ENCODE measurements around the gene TSPAN14.
A peak's percentile ranks its signal among the peaks of the same experiment; 100 is the strongest.
"Not testable (repeated sequence)": the region's sequence is repeated elsewhere in the genome, so short reads cannot be mapped to it uniquely, and the experiment has no call there.

The TSPAN14 gene

DNA sequence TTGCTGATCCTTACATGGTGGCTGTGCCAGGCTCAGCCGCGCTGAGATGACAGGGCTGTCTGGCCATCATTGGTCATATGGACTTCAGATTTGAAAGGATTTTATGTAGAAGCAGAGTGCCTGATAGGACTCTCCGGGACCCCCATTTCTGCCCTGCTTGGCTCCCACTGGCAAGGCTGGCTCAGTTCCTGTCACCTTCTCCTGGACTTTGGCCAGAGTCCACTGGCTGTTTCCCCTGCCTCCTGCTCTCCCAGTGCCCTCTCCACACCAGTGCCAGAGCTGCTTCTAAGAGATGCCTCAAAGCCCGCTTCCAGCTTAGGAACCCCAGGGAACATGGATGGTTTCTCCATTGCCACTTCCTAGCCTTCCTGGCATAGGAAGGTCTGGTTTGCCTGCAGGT, 78.5 kb downstream of the TSPAN14 start:
- peaks cover 14% of the 10 kb centered on the region for H3K27me3 Mint-ChIP-seq (ENCODE audit: low read depth, poor library complexity)
- H3K9me3 Mint-ChIP-seq: peaks cover 28% of the 10 kb centered on the region
- TF ChIP-seq, protein P1, sequence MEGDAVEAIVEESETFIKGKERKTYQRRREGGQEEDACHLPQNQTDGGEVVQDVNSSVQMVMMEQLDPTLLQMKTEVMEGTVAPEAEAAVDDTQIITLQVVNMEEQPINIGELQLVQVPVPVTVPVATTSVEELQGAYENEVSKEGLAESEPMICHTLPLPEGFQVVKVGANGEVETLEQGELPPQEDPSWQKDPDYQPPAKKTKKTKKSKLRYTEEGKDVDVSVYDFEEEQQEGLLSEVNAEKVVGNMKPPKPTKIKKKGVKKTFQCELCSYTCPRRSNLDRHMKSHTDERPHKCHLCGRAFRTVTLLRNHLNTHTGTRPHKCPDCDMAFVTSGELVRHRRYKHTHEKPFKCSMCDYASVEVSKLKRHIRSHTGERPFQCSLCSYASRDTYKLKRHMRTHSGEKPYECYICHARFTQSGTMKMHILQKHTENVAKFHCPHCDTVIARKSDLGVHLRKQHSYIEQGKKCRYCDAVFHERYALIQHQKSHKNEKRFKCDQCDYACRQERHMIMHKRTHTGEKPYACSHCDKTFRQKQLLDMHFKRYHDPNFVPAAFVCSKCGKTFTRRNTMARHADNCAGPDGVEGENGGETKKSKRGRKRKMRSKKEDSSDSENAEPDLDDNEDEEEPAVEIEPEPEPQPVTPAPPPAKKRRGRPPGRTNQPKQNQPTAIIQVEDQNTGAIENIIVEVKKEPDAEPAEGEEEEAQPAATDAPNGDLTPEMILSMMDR (IDR thresholded peaks at IDR 0.05): no peak
- no peak overlapping the region for H3K4me3 Mint-ChIP-seq
- DNase-seq: no peak
- H3K4me1 Mint-ChIP-seq: peaks cover 25% of the 10 kb centered on the region
- no peak overlapping the region for H3K27ac Mint-ChIP-seq
- H3K36me3 Mint-ChIP-seq (ENCODE audit: low read depth): peaks cover 24% of the 10 kb centered on the region

DNA sequence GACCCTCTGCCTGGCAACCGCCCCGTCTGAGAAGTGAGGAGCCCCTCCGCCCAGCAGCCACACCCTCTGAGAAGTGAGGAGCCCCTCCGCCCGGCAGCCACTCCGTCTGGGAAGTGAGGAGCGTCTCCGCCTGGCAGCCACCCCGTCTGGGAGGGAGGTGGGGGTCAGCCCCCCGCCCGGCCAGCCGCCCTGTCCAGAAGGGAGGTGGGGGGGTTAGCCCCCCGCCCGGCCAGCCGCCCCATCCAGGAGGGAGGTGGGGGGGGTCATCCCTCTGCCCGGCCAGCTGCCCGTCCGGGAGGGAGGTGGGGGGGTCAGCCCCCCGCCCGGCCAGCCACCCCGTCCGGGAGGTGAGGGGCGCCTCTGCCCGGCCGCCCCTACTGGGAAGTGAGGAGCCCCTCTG, 79.9 kb downstream of the TSPAN14 start:
- not testable (repeated sequence) for H3K27ac Mint-ChIP-seq; DNase-seq; H3K27me3 Mint-ChIP-seq (ENCODE audit: low read depth, poor library complexity); H3K4me3 Mint-ChIP-seq
- Mint-ChIP-seq H3K36me3 (ENCODE audit: low read depth) (peaks cover 24% of the 10 kb centered on the region), H3K9me3 (peaks cover 28% of the 10 kb centered on the region), H3K4me1 (peaks cover 30% of the 10 kb centered on the region)

DNA sequence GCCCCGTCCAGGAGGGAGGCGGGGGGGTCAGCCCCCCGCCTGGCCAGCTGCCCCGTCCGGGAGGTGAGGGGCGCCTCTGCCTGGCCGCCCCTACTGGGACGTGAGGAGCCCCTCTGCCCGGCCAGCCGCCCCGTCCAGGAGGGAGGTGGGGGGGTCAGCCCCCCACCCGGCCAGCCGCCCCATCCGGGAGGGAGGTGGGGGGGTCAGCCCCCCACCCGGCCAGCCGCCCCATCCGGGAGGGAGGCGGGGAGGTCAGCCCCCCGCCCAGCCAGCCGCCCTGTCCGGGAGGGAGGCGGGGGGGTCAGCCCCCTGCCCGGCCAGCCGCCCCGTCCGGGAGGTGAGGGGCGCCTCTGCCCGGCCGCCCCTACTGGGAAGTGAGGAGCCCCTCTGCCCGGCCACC, 80.5 kb downstream of the TSPAN14 start:
- not testable (repeated sequence) for H3K4me3 Mint-ChIP-seq; H3K27ac Mint-ChIP-seq; DNase-seq; H3K27me3 Mint-ChIP-seq (ENCODE audit: low read depth, poor library complexity)
- peaks cover 28% of the 10 kb centered on the region for H3K4me1 Mint-ChIP-seq
- H3K36me3 Mint-ChIP-seq (ENCODE audit: low read depth): peaks cover 24% of the 10 kb centered on the region
- peaks cover 28% of the 10 kb centered on the region for H3K9me3 Mint-ChIP-seq

DNA sequence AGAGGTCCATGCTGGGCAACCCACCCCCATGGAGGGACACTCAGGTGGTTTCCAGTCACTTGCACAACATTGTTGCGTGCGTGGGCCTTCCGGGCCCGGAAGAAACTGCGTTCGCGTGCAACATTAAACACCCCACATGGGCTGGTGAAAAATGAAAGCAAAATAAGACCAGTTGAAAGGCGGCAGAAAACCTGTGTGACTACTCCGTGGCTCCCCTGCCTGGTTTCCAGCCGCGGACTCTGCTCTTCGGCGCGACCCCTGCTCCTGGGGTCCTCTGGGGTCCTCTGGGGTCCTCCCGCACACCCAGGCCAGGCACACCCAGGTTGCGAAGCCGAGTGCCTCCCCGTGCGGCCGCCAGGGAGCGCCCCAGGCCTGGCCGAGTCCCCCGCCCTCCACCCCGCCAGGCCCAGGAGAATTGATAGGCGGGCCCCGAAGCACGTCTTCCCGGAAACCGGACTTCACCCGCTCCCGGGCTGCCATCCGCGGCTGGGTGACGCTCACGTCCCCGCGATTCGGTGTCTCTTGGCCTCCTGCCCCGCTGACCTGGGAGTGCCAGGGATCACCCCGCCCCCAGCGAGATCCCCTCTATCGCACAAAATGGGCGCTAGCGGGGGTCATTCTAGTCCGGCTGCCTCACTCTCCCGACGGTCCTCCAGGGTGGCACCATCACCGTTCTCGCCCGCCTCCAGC, 81.7 kb downstream of the TSPAN14 start:
- H3K4me3 Mint-ChIP-seq: no peak overlapping the region
- H3K36me3 Mint-ChIP-seq (ENCODE audit: low read depth): peaks cover 24% of the 10 kb centered on the region
- H3K4me1 Mint-ChIP-seq: peaks cover 33% of the 10 kb centered on the region
- TF ChIP-seq, protein P1 (IDR thresholded peaks at IDR 0.05): no peak
- H3K9me3 Mint-ChIP-seq: peaks cover 28% of the 10 kb centered on the region
- peaks cover 8% of the 10 kb centered on the region for H3K27me3 Mint-ChIP-seq (ENCODE audit: low read depth, poor library complexity)
- H3K27ac Mint-ChIP-seq: no peak overlapping the region
- no peak for DNase-seq

DNA sequence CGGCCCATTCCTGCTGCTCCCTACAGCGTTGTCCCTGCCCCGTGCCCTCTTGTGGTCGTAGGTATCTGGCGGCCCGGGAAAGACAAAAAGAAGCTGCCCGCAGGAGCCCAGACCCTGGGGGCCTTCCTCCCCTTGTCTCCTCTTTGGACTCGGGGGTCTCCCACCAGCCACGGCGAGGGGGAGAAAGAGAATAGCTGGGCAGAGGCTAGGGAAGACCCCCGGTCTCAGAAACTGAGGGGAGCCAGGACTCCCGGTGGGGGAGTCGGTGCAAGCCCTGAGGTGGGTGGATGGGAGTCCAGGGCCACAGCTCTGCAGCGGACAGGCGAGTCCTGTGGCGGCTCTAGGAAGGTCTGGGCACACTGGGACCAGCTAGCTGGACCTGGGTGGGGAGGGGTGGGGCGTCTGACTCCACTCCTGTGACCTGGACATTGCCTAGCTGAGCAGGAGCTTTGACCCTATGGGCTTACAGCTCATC, 82.3 kb downstream of the TSPAN14 start:
- Mint-ChIP-seq H3K4me3 (no peak overlapping the region), H3K36me3 (ENCODE audit: low read depth) (peaks cover 24% of the 10 kb centered on the region), H3K27me3 (ENCODE audit: low read depth, poor library complexity) (peaks cover 12% of the 10 kb centered on the region), H3K9me3 (peaks cover 28% of the 10 kb centered on the region), H3K27ac (no peak overlapping the region), H3K4me1 (peaks cover 34% of the 10 kb centered on the region)
- TF ChIP-seq, protein P1 (IDR thresholded peaks at IDR 0.05): no peak
- no peak for DNase-seq

DNA sequence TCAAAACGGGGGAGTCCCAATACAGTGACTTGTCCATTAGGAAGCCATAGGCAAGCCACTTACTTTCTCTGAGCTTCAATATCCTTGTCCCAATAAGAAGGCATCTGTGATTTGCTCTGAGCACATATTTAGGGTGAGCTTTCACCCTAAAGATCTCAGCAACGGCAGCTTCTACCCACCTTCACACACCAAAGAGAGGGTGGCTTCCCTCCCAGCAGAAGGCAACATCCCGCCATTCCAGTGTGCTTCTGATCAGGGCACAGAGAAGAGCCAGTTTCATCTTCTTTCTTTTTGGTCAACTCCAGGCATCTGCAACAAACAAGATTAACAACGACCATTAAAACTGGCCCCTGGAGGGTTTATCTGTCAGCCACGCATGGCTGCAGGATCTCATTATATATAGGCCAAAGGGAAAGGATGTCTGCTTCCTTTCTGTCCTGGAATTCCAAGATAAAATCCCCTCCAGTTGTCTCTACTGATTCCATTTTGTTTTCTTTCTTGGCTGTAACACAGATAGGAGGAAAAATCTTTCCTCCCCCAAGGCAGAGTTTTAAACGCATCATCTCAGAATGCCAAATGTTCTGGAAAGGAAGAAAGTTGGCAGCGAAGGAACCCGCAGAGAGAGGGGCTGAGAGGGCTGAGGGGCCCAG, 83.1 kb downstream of the TSPAN14 start:
- Mint-ChIP-seq H3K36me3 (ENCODE audit: low read depth) (peaks cover 22% of the 10 kb centered on the region), H3K27ac (peak overlapping the region; percentile 86)

More for the DNA sequence above, 83.1 kb downstream of the TSPAN14 start:
- peaks cover 27% of the 10 kb centered on the region for H3K9me3 Mint-ChIP-seq
- TF ChIP-seq, protein P1 (IDR thresholded peaks at IDR 0.05): no peak
- peak overlapping the region; percentile 9 for H3K4me3 Mint-ChIP-seq
- no peak for DNase-seq
- H3K27me3 Mint-ChIP-seq (ENCODE audit: low read depth, poor library complexity): peaks cover 18% of the 10 kb centered on the region
- peaks cover 42% of the 10 kb centered on the region for H3K4me1 Mint-ChIP-seq

All from nephron progenitor cell (in vitro differentiated cells).